GM12801 (cell line): ENCODE results near the gene LPP.

ENCODE experiments used
- TF ChIP-seq, protein P1 (sequence below): IDR thresholded peaks from one replicate; pipeline ENCODE4 v1.5.1; 2011; ENCODE audit warnings: control low read depth; ENCODE audit not compliant: insufficient read length; ENCODE audit errors: extremely low read depth

The LPP gene

GRCh38 chr3:188647237-188647636, 493.3 kb downstream of the LPP start:
- TF ChIP-seq, protein P1, sequence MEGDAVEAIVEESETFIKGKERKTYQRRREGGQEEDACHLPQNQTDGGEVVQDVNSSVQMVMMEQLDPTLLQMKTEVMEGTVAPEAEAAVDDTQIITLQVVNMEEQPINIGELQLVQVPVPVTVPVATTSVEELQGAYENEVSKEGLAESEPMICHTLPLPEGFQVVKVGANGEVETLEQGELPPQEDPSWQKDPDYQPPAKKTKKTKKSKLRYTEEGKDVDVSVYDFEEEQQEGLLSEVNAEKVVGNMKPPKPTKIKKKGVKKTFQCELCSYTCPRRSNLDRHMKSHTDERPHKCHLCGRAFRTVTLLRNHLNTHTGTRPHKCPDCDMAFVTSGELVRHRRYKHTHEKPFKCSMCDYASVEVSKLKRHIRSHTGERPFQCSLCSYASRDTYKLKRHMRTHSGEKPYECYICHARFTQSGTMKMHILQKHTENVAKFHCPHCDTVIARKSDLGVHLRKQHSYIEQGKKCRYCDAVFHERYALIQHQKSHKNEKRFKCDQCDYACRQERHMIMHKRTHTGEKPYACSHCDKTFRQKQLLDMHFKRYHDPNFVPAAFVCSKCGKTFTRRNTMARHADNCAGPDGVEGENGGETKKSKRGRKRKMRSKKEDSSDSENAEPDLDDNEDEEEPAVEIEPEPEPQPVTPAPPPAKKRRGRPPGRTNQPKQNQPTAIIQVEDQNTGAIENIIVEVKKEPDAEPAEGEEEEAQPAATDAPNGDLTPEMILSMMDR, result no peak

DNA sequence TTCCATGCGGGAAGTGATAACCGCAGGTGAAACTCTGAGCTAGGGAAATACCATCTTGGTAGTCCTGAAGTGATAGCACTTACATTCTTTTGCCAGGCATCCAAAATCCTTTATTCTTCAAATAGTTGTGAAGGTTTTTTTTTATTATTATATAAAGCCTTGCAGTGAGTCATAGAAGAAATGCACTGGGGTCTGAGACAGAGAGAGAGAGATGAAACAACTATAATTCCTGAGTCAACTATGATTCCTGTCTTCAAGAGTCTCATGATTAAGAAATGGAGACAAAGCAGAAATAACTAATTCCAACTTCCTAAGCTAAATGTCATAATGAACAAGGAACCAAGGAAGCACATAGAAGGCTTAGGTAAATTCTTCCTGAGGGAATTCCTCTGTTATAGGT, 495.6 kb downstream of the LPP start:
- TF ChIP-seq, protein P1, result no peak

DNA sequence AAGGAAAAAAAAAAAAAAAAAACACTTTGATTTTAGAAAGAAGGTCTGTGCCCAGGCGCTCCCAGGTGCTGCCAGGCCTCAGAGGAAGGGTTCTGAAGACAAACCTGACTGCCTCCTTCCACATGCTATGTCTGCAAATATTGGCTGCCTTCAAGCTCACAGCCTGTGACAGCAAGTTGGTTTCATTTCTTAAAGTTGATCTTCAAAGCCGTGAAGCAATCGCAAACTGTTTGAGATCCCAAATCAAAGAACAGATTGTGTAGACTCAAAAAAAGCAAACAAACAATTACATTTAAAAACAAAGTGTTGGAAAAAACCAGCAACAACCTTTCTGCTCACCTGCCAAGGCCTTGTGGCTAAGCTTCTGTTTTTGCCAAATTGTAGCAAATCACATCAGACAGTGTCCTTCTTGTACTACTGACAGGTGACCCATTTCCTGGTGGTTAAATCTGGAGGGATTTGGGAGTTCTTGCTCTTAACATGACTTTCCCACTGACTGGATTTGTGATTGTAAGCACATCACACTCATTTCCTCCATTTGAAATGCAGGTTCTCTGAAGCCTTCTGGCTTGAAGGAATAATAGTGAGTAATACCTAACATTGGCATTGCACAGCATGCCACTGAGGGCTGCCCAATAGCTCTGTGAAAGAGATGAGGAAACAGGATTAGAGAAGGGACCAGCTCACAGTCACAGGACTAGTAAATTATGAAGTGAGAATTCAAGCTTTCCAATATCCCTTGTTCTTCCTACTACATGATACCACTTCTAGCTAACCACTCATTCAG, 502.4 kb downstream of the LPP start:
- TF ChIP-seq, protein P1, result no peak

GRCh38 chr3:188658606-188659005, 504.6 kb downstream of the LPP start:
- TF ChIP-seq, protein P1, result no peak

DNA sequence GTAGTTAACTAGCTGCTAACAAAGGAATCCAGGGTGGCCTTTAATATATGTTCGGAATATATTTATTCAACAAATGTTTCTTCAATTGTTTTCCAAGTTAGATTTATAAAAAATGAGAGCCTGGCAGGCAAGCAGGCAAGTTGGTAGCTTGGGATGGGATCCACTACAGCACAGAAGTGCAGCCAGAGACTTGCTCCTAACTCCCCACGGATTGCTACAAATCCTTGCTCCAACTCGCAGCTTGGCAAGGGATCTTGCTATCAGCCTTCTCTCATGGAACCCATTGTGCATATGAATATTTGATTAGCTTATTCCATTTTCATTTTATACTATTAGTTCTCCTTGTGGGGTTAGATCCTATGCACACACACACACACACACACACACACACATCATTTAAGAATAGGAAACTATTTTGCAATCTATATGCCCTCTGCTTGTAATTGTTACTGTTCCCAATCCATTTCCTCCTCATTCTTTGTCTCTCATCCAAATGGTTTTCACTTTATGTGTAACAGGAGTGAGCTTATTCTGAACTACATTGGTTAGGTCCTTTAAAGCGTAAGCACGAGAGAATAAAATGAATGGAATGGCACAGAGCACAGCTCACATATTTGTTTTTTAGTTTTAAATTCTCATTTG, 505.6 kb downstream of the LPP start:
- TF ChIP-seq, protein P1, result no peak

DNA sequence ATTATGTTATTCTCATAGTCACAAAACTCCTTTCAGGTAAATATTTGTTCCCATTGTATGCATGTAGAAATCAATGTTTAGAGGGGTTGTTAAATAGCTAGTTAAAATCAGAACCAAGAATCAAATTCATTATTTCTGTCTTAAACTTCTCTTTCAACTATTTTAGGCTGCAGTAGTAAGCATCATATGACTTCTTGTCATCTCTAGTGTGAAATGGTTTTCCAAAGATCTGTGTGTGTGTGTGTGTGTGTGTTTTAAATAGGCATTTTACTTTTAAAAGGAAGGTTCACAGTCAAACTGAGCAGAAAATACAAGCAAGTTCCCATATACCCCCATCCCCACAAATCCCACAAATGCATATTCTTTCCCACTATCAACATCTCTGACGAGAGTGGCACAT, 506.5 kb downstream of the LPP start:
- TF ChIP-seq, protein P1, result no peak

- TF ChIP-seq, protein P1, result no peak
Measured at GRCh38 chr3:188661806-188662205, 507.8 kb downstream of the LPP start.
